Peyer's patch (tissue), 4 donors: ENCODE data around the gene FBXO42.

Experiments used
- POLR2A ChIP-seq, 2 donors: fragments of 450-650 bp; IDR thresholded peaks; one replicate each; pipeline ENCODE4 v1.5.1; 2017; ENCODE audit warnings: antibody characterized with exemption in 2 of 2, mild to moderate bottlenecking in 2 of 2, moderate library complexity in 2 of 2
- TF ChIP-seq, protein P1 (sequence below), 6 experiments: fragments of 450-650 bp in 4 of 6; fragments of 200-600 bp in 2 of 6; sonication (generic) in 1 of 6; IDR thresholded peaks; one replicate each; pipeline ENCODE4 v1.5.1; 2017 to 2019; ENCODE audit warnings: antibody characterized with exemption in 6 of 6, mild to moderate bottlenecking in 3 of 6, moderate library complexity in 1 of 6

DNA sequence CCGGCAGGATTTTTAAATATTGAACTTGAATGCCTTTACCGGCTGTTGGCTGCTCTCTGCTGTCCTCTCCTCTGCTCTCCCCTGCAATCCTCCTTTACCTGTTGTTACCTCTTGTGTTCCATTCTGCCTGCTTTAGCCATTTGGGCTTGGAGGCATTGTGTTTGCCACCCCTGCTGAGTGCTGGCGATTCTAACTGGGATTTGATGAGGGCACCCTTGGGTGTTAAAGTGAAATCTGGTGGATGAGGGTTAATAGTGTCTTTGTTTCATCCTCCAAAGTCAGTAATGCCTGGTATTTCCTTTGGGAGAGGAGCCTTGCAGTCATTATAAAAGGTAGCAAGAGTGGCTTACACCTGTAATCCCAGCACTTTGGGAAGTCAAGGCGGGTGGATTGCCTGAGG lies 24.7 kb upstream of the FBXO42 start:
- TF ChIP-seq POLR2A (IDR thresholded peaks at IDR 0.05), result no peak
- TF ChIP-seq, protein P1, sequence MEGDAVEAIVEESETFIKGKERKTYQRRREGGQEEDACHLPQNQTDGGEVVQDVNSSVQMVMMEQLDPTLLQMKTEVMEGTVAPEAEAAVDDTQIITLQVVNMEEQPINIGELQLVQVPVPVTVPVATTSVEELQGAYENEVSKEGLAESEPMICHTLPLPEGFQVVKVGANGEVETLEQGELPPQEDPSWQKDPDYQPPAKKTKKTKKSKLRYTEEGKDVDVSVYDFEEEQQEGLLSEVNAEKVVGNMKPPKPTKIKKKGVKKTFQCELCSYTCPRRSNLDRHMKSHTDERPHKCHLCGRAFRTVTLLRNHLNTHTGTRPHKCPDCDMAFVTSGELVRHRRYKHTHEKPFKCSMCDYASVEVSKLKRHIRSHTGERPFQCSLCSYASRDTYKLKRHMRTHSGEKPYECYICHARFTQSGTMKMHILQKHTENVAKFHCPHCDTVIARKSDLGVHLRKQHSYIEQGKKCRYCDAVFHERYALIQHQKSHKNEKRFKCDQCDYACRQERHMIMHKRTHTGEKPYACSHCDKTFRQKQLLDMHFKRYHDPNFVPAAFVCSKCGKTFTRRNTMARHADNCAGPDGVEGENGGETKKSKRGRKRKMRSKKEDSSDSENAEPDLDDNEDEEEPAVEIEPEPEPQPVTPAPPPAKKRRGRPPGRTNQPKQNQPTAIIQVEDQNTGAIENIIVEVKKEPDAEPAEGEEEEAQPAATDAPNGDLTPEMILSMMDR (IDR thresholded peaks at IDR 0.05), result no peak
